ENCODE measurements around the gene ATP10A.

GRCh38 chr15:25679964-25680685 lies 183.0 kb downstream of the ATP10A start:
- no peak for TF ChIP-seq CTCF (optimal IDR thresholded peaks at IDR 0.05 in 1 of 3, IDR thresholded peaks at IDR 0.05 in 1 of 3, conservative IDR thresholded peaks at IDR 0.05 in 1 of 3; ENCODE audit: extremely low read depth in 1 of 3, insufficient read depth in 2 of 3, low read length in 3 of 3)
- no peak for TF ChIP-seq EZH2 (IDR thresholded peaks at IDR 0.05; ENCODE audit: low read length)
